Measurements from ENCODE around the gene UFC1.

UFC1 gene

GRCh38 chr1:161192476-161193465 is 39.0 kb downstream of the UFC1 start:
- peak; percentile 35 to 44 (median 38) for DNase-seq (ENCODE audit: low read depth in 3 of 3, low spot score in 1 of 3)

- DNase-seq (ENCODE audit: low read depth in 3 of 3, low spot score in 1 of 3): no peak
Observed at GRCh38 chr1:161193561-161194235, 39.9 kb downstream of the UFC1 start.

- DNase-seq (ENCODE audit: low read depth in 3 of 3, low spot score in 1 of 3): no peak
Observed at GRCh38 chr1:161195171-161195570, 41.4 kb downstream of the UFC1 start.

- DNase-seq (ENCODE audit: low read depth in 3 of 3, low spot score in 1 of 3): no peak
Observed at GRCh38 chr1:161196111-161196510, 42.3 kb downstream of the UFC1 start.

- no peak for DNase-seq (ENCODE audit: low read depth in 3 of 3, low spot score in 1 of 3)
Observed at GRCh38 chr1:161196521-161197451, 43.0 kb downstream of the UFC1 start.

- no peak for DNase-seq (ENCODE audit: low read depth in 3 of 3, low spot score in 1 of 3)
Observed at GRCh38 chr1:161197560-161198193, 43.9 kb downstream of the UFC1 start.

GRCh38 chr1:161198194-161198896 is 44.6 kb downstream of the UFC1 start:
- DNase-seq (ENCODE audit: low read depth in 3 of 3, low spot score in 1 of 3): no peak

GRCh38 chr1:161198897-161199431 is 45.2 kb downstream of the UFC1 start, which contains the start of gene ADAMTS4:
TSS of gene ADAMTS4 (minus strand) at chr1:161199054. CDS start at chr1:161198627, 427 bp downstream.
- no peak for DNase-seq (ENCODE audit: low read depth in 3 of 3, low spot score in 1 of 3)

- DNase-seq (ENCODE audit: low read depth in 3 of 3, low spot score in 1 of 3): no peak
Observed at GRCh38 chr1:161199506-161200139, 45.8 kb downstream of the UFC1 start.

- no peak for DNase-seq (ENCODE audit: low read depth in 3 of 3, low spot score in 1 of 3)
Observed at GRCh38 chr1:161200421-161200991, 46.7 kb downstream of the UFC1 start.

- no peak for DNase-seq (ENCODE audit: low read depth in 3 of 3, low spot score in 1 of 3)
Observed at GRCh38 chr1:161200992-161201835, 47.4 kb downstream of the UFC1 start.

GRCh38 chr1:161201836-161202712 is 48.3 kb downstream of the UFC1 start, which contains the start of gene NDUFS2:
TSS of gene NDUFS2 (plus strand) at chr1:161202367. CDS start at chr1:161202386, 19 bp downstream.
- DNase-seq (ENCODE audit: low read depth in 3 of 3, low spot score in 1 of 3): peak; percentile 76 to 93 (median 89)

GRCh38 chr1:161206411-161207140 is 52.8 kb downstream of the UFC1 start:
- DNase-seq (ENCODE audit: low read depth in 3 of 3, low spot score in 1 of 3): no peak

- no peak for DNase-seq (ENCODE audit: low read depth in 3 of 3, low spot score in 1 of 3)
Observed at GRCh38 chr1:161207173-161207572, 53.4 kb downstream of the UFC1 start.

Measured in stimulated activated CD4-positive, alpha-beta T cell treated with anti-CD3 and anti-CD28 coated beads, TNF-alpha, amount 100 ng/mL, for 1 hour (primary cell).